B cell (primary cell): ENCODE results near the gene HEYL. TPM values are rescaled to one million over a fixed set of nuclear protein-coding genes. Genes with fewer than 3 reads are reported as not detected.
A peak's percentile ranks its signal among the peaks of the same experiment; 100 is the strongest.

Source experiments
- ATAC-seq: fragments of 200-7000 bp; cut with Tn5 transposase; one replicate; pipeline ENCODE4 v1.10.0; 2021; ENCODE audit warnings: low read depth, mild to moderate bottlenecking, moderate number of reproducible peaks, moderate library complexity
- CTCF ChIA-PET: fragments of 350-600 bp; sonication (Branson Sonifier 250); formaldehyde crosslinking; loops from one replicate; lab custom pipeline; 2021; ENCODE audit warnings: antibody characterized with exemption, inconsistent platforms; lab: Charles Lee
- POLR2A ChIA-PET: fragments of 350-600 bp; sonication (Branson Sonifier 250); formaldehyde crosslinking; loops from one replicate; lab custom pipeline; 2021; ENCODE audit warnings: antibody characterized with exemption; lab: Charles Lee
- DNase-seq: peaks from one replicate; pipeline ENCODE4 v3.0.0; 2013
- H2AFZ ChIP-seq: 2 replicates; pipeline ENCODE4 v1.6.1; 2012; ENCODE audit warnings: mild to moderate bottlenecking, low read depth, low read length; ENCODE audit not compliant: insufficient read depth, poor library complexity, severe bottlenecking
- H3K27ac ChIP-seq, 2 donors: 1 replicate in 1 of 2; 2 replicates in 1 of 2; pipeline ENCODE4 v1.5.1; 2012 to 2013; ENCODE audit warnings: low read length in 2 of 2, mild to moderate bottlenecking in 2 of 2, moderate library complexity in 1 of 2
- H3K27me3 ChIP-seq, 4 experiments: fragments of 200-600 bp in 1 of 4; sonication (generic) in 1 of 4; replicated peaks in 1 of 4; 1 replicate in 2 of 4; 2 replicates in 2 of 4; pipeline versions ENCODE4 v1.6.1 to v1.7.0; 2013 to 2016; ENCODE audit warnings: low read length in 3 of 4, mild to moderate bottlenecking in 2 of 4, mixed read lengths in 1 of 4, moderate library complexity in 1 of 4; ENCODE audit not compliant: insufficient read depth in 4 of 4, control insufficient read depth in 3 of 4; ENCODE audit errors: control extremely low read depth in 1 of 4
- H3K36me3 ChIP-seq, 2 experiments: replicated peaks in 1 of 2; 1 replicate in 1 of 2; 2 replicates in 1 of 2; pipeline versions ENCODE4 v1.6.1 to v1.7.1; 2013; ENCODE audit warnings: low read length in 1 of 2; ENCODE audit not compliant: insufficient read depth in 2 of 2, control insufficient read depth in 1 of 2; ENCODE audit errors: control extremely low read depth in 1 of 2, extremely low read depth in 1 of 2
- H3K4me1 ChIP-seq, 2 donors: fragments of 200-600 bp in 1 of 2; sonication (generic) in 1 of 2; 1 replicate in 1 of 2; 2 replicates in 1 of 2; pipeline versions ENCODE4 v1.5.1 to v1.6.1; 2013 to 2017; ENCODE audit warnings: low read length in 2 of 2; ENCODE audit not compliant: control insufficient read depth in 2 of 2, insufficient read depth in 2 of 2
- H3K4me2 ChIP-seq: replicated peaks from 2 replicates; pipeline ENCODE3; 2012; ENCODE audit warnings: mild to moderate bottlenecking, low read depth, low read length; ENCODE audit not compliant: poor library complexity, severe bottlenecking
- H3K4me3 ChIP-seq, 5 experiments: fragments of 200-600 bp in 1 of 5; sonication (generic) in 1 of 5; 1 replicate in 3 of 5; 2 replicates in 2 of 5; pipeline versions ENCODE4 v1.5.1 to v1.7.0; 2011 to 2016; ENCODE audit warnings: low read length in 4 of 5, mild to moderate bottlenecking in 4 of 5, low read depth in 2 of 5, control low read depth in 1 of 5, moderate library complexity in 1 of 5; ENCODE audit not compliant: insufficient read depth in 1 of 5; ENCODE audit errors: control extremely low read depth in 1 of 5, extremely low read depth in 1 of 5
- H3K79me2 ChIP-seq: fragments of 200-600 bp; sonication (generic); one replicate; pipeline ENCODE4 v1.6.0; 2016; ENCODE audit warnings: low read length; ENCODE audit not compliant: control insufficient read depth, insufficient read depth
- H3K9ac ChIP-seq: fragments of 200-600 bp; sonication (generic); 2 replicates; pipeline ENCODE4 v1.6.1; 2017; ENCODE audit warnings: mild to moderate bottlenecking, low read length, moderate library complexity
- H3K9me3 ChIP-seq, 3 donors: one replicate each; pipeline versions ENCODE4 v1.6.1 to v1.7.1; 2013; ENCODE audit warnings: low read length in 2 of 3; ENCODE audit not compliant: control insufficient read depth in 2 of 3, insufficient read depth in 1 of 3; ENCODE audit errors: control extremely low read depth in 1 of 3
- H4K20me1 ChIP-seq: 2 replicates; pipeline ENCODE4 v1.6.0; 2012; ENCODE audit warnings: mild to moderate bottlenecking, low read length; ENCODE audit not compliant: insufficient read depth, control insufficient read depth, poor library complexity, severe bottlenecking
- H3K27ac Mint-ChIP-seq: one replicate; pipeline ENCODE4 v1.8.0; 2021; ENCODE audit warnings: mixed read lengths
- H3K27me3 Mint-ChIP-seq: one replicate; pipeline ENCODE4 v1.8.0; 2021; ENCODE audit warnings: mixed read lengths
- H3K4me1 Mint-ChIP-seq: one replicate; pipeline ENCODE4 v1.8.0; 2021; ENCODE audit warnings: mixed read lengths
- H3K4me3 Mint-ChIP-seq: one replicate; pipeline ENCODE4 v1.8.0; 2021; ENCODE audit warnings: mixed read lengths
- H3K9me3 Mint-ChIP-seq: one replicate; pipeline ENCODE4 v1.8.0; 2022; ENCODE audit warnings: mixed read lengths; ENCODE audit not compliant: insufficient read depth
- EZH2 ChIP-seq: IDR thresholded peaks from 2 replicates; pipeline ENCODE4 v1.6.1; 2012; ENCODE audit warnings: borderline replicate concordance, low read depth, mild to moderate bottlenecking, moderate library complexity, low read length; ENCODE audit not compliant: insufficient read depth, poor library complexity, severe bottlenecking
- WGBS: methylation state at CpG from one replicate; pipeline ENCODE4 v1.1.5; 2013; ENCODE audit warnings: missing lambda C conversion rate; ENCODE audit not compliant: insufficient coverage; 5-methylcytosine and 5-hydroxymethylcytosine counted together
- intact Hi-C: fragments of 100-400 bp; cut with micrococcal nuclease; formaldehyde crosslinking; loops from one replicate; pipeline ENCODE4 v1.10.0; 2022
- polyA plus RNA-seq: library from polyadenylated mRNA; depleted of rRNA; stranded (reverse); fragments of >200 nt; gene quantifications from 2 replicates; pipeline ENCODE4 v1.2.3, GENCODE V29; 2012
- total RNA-seq, 2 donors: library from RNA; stranded (reverse); fragments of 120-200 nt in 1 of 2; gene quantifications; 1 replicate in 1 of 2; 2 replicates in 1 of 2; pipeline versions ENCODE4 v1.2.3 to v1.2.4, GENCODE V29; 2013 to 2022
- TF ChIP-seq, protein P1 (sequence below): fragments of 200-600 bp; IDR thresholded peaks from one replicate; pipeline ENCODE4 v1.8.0; 2022; ENCODE audit warnings: antibody characterized with exemption, mild to moderate bottlenecking

The HEYL gene
- total and polyA plus RNA-seq, 2 donors (not counting 1 experiment from before 2014, with no cell fraction given), result 0.12 TPM; not detected in 1

DNA sequence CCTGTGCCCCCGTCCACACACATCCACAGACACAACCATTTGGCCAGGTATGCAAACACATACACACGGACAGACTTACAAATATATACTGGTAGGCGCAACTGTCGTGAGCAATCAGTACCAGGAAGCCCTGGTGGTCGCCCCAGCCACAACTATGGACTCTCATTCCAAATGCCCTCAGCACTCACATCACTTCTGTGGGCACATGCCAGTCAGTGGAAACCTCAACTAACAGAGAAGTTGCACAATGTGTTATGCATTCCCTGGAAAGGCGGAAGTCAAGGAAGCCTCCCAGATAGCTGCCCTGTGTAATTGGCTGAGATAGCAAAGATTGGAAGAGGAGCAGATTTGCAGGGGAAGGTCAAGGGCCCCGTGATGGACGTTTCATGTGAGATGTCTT, 1.4 kb upstream of the HEYL start:
- H3K27ac ChIP-seq, result no peak overlapping the region
- Mint-ChIP-seq H3K4me1 (peaks cover 4% of the 10 kb centered on the region), H3K27ac (no peak overlapping the region), H3K9me3 (no peaks in the 10 kb centered on the region), H3K27me3 (peaks cover 42% of the 10 kb centered on the region), H3K4me3 (peak overlapping the region; percentile 11)
- no peaks in the 10 kb centered on the region for H4K20me1 ChIP-seq
- H3K36me3 ChIP-seq, result no peaks in the 10 kb centered on the region
- peaks cover 0 to 8% (median 0%) of the 10 kb centered on the region in 3 donors for H3K9me3 ChIP-seq
- H2AFZ ChIP-seq, result no peak overlapping the region
- no peak overlapping the region for H3K4me2 ChIP-seq
- intact Hi-C loops, result no loop called here
- H3K27me3 ChIP-seq, result peaks cover 0 to 40% (median 19%) of the 10 kb centered on the region in 4 experiments
- no peak overlapping the region for H3K9ac ChIP-seq
- peaks cover 6 to 9% of the 10 kb centered on the region in 2 donors for H3K4me1 ChIP-seq
- CTCF ChIA-PET, result interaction anchor here (0.8 to 1.0 kb wide), 2 partner anchors 10 to 30 kb away, joined by 3 read pairs; no protein-coding TSS in a partner anchor
- WGBS, result 98% methylated on average over 6 of the region's 8 CpGs
- ATAC-seq, result no peak
- no peak for DNase-seq
- POLR2A ChIA-PET, result no interaction called here
- TF ChIP-seq EZH2, result no peak
- TF ChIP-seq, protein P1, sequence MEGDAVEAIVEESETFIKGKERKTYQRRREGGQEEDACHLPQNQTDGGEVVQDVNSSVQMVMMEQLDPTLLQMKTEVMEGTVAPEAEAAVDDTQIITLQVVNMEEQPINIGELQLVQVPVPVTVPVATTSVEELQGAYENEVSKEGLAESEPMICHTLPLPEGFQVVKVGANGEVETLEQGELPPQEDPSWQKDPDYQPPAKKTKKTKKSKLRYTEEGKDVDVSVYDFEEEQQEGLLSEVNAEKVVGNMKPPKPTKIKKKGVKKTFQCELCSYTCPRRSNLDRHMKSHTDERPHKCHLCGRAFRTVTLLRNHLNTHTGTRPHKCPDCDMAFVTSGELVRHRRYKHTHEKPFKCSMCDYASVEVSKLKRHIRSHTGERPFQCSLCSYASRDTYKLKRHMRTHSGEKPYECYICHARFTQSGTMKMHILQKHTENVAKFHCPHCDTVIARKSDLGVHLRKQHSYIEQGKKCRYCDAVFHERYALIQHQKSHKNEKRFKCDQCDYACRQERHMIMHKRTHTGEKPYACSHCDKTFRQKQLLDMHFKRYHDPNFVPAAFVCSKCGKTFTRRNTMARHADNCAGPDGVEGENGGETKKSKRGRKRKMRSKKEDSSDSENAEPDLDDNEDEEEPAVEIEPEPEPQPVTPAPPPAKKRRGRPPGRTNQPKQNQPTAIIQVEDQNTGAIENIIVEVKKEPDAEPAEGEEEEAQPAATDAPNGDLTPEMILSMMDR, result no peak
- no peak overlapping the region for H3K4me3 ChIP-seq
- H3K79me2 ChIP-seq, result no peaks in the 10 kb centered on the region

DNA sequence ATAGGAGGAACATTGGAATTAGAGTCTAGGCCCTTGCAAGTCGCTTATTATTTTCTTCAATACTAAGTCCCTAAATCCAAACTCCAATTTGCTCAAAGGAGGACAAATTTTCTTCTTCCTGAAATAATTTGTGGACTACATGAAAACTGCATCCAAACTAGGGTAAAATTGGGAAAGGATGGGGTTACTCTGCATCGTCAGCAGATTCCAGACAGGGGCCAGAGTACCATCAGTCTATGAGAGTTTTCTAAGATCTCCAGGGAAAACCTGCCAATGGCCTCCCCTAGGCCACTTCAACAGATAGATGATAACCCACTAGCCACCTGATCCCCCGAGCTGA, 508 bp downstream of the HEYL start:
- ATAC-seq (no peak), DNase-seq (no peak)
- H2AFZ ChIP-seq, result peak overlapping the region; percentile 76
- H3K36me3 ChIP-seq, result no peaks in the 10 kb centered on the region
- H3K9ac ChIP-seq, result peak overlapping the region; percentile 50
- no peak for TF ChIP-seq EZH2
- TF ChIP-seq, protein P1, result no peak
- Mint-ChIP-seq H3K27me3 (peaks cover 56% of the 10 kb centered on the region), H3K9me3 (no peaks in the 10 kb centered on the region), H3K4me1 (peaks cover 4% of the 10 kb centered on the region), H3K4me3 (peak overlapping the region; percentile 77), H3K27ac (no peak overlapping the region)
- intact Hi-C loops, result no loop called here
- peaks cover 0 to 5% (median 0%) of the 10 kb centered on the region in 3 donors for H3K9me3 ChIP-seq
- no peaks in the 10 kb centered on the region for H4K20me1 ChIP-seq
- POLR2A ChIA-PET, result no interaction called here
- CTCF ChIA-PET, result interaction anchor here (1.6 kb wide), 1 partner anchor 15 kb away, joined by 5 read pairs; no protein-coding TSS in a partner anchor
- peak overlapping the region; percentile 88 for H3K4me2 ChIP-seq
- no peaks in the 10 kb centered on the region for H3K79me2 ChIP-seq
- peaks cover 6 to 9% of the 10 kb centered on the region in 2 donors for H3K4me1 ChIP-seq
- peak overlapping the region in 3 of 5 experiments; percentile 38 to 60 (median 41) for H3K4me3 ChIP-seq
- WGBS, result 63% methylated on average over 2 of the region's 3 CpGs
- H3K27me3 ChIP-seq, result peaks cover 0 to 34% (median 19%) of the 10 kb centered on the region in 4 experiments
- no peak overlapping the region for H3K27ac ChIP-seq
